H1 (cell line): ENCODE results near the gene CEP57L1. TPM values are rescaled to one million over a fixed set of nuclear protein-coding genes. Genes with fewer than 3 reads are reported as not detected.

Experiments
- CTCF ChIA-PET: fragments of 300-600 bp; sonication (Branson Sonifier 250); formaldehyde crosslinking; loops from one replicate; lab custom pipeline; 2021; ENCODE audit not compliant: partially characterized antibody; lab: Charles Lee
- POLR2A ChIA-PET: fragments of 300-600 bp; sonication (Branson Sonifier 250); formaldehyde crosslinking; loops from one replicate; lab custom pipeline; 2021; ENCODE audit warnings: inconsistent platforms; ENCODE audit not compliant: partially characterized antibody; lab: Charles Lee
- DNase-seq, 2 experiments: peaks; one replicate each; pipeline versions ENCODE4 v3.0.0 to v3.0.0-alpha.2; 2010 to 2022; ENCODE audit warnings: low spot score in 2 of 2, low read depth in 1 of 2, mixed read lengths in 1 of 2
- FAIRE-seq: peaks from 2 replicates; lab custom pipeline; 2011; peaks lifted over from hg19 to GRCh38; lab: Jason Lieb, UNC
- H2AFZ ChIP-seq: 2 replicates; pipeline ENCODE4 v1.8.1; 2012; ENCODE audit warnings: low read length, inconsistent platforms
- H2AK5ac ChIP-seq: 2 replicates; pipeline ENCODE4 v1.6.1; 2013; ENCODE audit warnings: low read depth, low read length
- H2BK120ac ChIP-seq: replicated peaks from 2 replicates; pipeline ENCODE3; 2013; ENCODE audit warnings: low read depth, low read length, inconsistent platforms
- H2BK12ac ChIP-seq: 2 replicates; pipeline ENCODE4 v1.6.1; 2013; ENCODE audit warnings: low read depth, low read length
- H2BK15ac ChIP-seq: 2 replicates; pipeline ENCODE4 v1.6.1; 2013; ENCODE audit warnings: low read length
- H2BK20ac ChIP-seq: 2 replicates; pipeline ENCODE4 v1.6.1; 2013; ENCODE audit warnings: low read length
- H2BK5ac ChIP-seq: 2 replicates; pipeline ENCODE4 v1.6.1; 2013; ENCODE audit warnings: low read depth, low read length
- H3K14ac ChIP-seq: 2 replicates; pipeline ENCODE4 v1.6.1; 2013; ENCODE audit warnings: inconsistent platforms; ENCODE audit not compliant: insufficient read length
- H3K18ac ChIP-seq: 2 replicates; pipeline ENCODE4 v1.6.1; 2013; ENCODE audit warnings: low read length; ENCODE audit errors: extremely low read depth
- H3K23ac ChIP-seq: 2 replicates; pipeline ENCODE4 v1.6.1; 2013; ENCODE audit warnings: inconsistent platforms; ENCODE audit not compliant: insufficient read length
- H3K23me2 ChIP-seq: 2 replicates; pipeline ENCODE4 v1.6.1; 2013; ENCODE audit warnings: low read depth, low read length
- H3K27ac ChIP-seq: 2 replicates; pipeline ENCODE4 v1.6.1; 2011; ENCODE audit warnings: low read depth, low read length, inconsistent platforms
- H3K27me3 ChIP-seq, 4 experiments: replicated peaks in 1 of 4; 1 replicate in 1 of 4; 2 replicates in 3 of 4; pipeline versions ENCODE4 v1.6.1 to v1.8.1; 2011 to 2013; ENCODE audit warnings: low read length in 3 of 4, mild to moderate bottlenecking in 3 of 4, inconsistent platforms in 2 of 4, mixed read lengths in 2 of 4, moderate library complexity in 1 of 4; ENCODE audit not compliant: control insufficient read depth in 3 of 4, insufficient read depth in 3 of 4; ENCODE audit errors: extremely low read depth in 1 of 4
- H3K36me3 ChIP-seq, 4 experiments: 2 replicates each; pipeline versions ENCODE4 v1.6.1 to v1.8.1; 2011 to 2013; ENCODE audit warnings: mild to moderate bottlenecking in 4 of 4, low read length in 3 of 4, moderate library complexity in 2 of 4, control low read depth in 1 of 4, inconsistent platforms in 1 of 4; ENCODE audit not compliant: insufficient read depth in 4 of 4, control insufficient read depth in 2 of 4
- H3K4ac ChIP-seq: replicated peaks from 2 replicates; pipeline ENCODE3; 2013; ENCODE audit warnings: low read length, low read depth, mixed read lengths, inconsistent platforms; ENCODE audit not compliant: insufficient read length
- H3K4me1 ChIP-seq, 4 experiments: replicated peaks in 1 of 4; 1 replicate in 1 of 4; 2 replicates in 3 of 4; pipeline versions ENCODE4 v1.6.1 to v1.8.1; 2011 to 2013; ENCODE audit warnings: low read length in 3 of 4, inconsistent platforms in 2 of 4, mixed read lengths in 1 of 4; ENCODE audit not compliant: insufficient read depth in 4 of 4, control insufficient read depth in 3 of 4
- H3K4me2 ChIP-seq, 2 experiments: 2 replicates each; pipeline versions ENCODE4 v1.6.1 to v1.8.1; 2011 to 2013; ENCODE audit warnings: low read depth in 2 of 2, low read length in 2 of 2, control low read depth in 1 of 2, inconsistent platforms in 1 of 2, mild to moderate bottlenecking in 1 of 2; ENCODE audit not compliant: insufficient read depth in 1 of 2
- H3K4me3 ChIP-seq, 4 experiments: fragments of 200-600, 300-600 bp in 1 of 4; sonication (generic), shearing (Covaris generic), sonication (Bioruptor Twin) in 1 of 4; 2 replicates each; pipeline versions ENCODE4 v1.5.1 to v1.8.1; 2011 to 2016; ENCODE audit warnings: low read length in 4 of 4, low read depth in 3 of 4, control low read depth in 2 of 4, inconsistent platforms in 2 of 4, mild to moderate bottlenecking in 2 of 4, mixed read lengths in 1 of 4, moderate library complexity in 1 of 4; ENCODE audit not compliant: insufficient read depth in 2 of 4; ENCODE audit errors: extremely low read depth in 1 of 4
- H3K56ac ChIP-seq: replicated peaks from 2 replicates; pipeline ENCODE3; 2013; ENCODE audit warnings: low read depth, mild to moderate bottlenecking, mixed read lengths, low read length, inconsistent platforms; ENCODE audit not compliant: insufficient read length
- H3K79me1 ChIP-seq: 2 replicates; pipeline ENCODE4 v1.6.1; 2013; ENCODE audit warnings: low read depth, low read length, control low read depth
- H3K79me2 ChIP-seq, 2 experiments: 2 replicates each; pipeline versions ENCODE4 v1.6.1 to v1.8.1; 2012 to 2013; ENCODE audit warnings: low read length in 2 of 2, mild to moderate bottlenecking in 2 of 2, inconsistent platforms in 1 of 2; ENCODE audit not compliant: insufficient read depth in 2 of 2, control insufficient read depth in 1 of 2
- H3K9ac ChIP-seq, 4 experiments: replicated peaks in 1 of 4; 1 replicate in 1 of 4; 2 replicates in 3 of 4; pipeline versions ENCODE4 v1.6.1 to v1.8.1; 2011 to 2013; ENCODE audit warnings: low read depth in 3 of 4, low read length in 3 of 4, control low read depth in 2 of 4, mild to moderate bottlenecking in 2 of 4, moderate library complexity in 2 of 4, inconsistent platforms in 1 of 4; ENCODE audit errors: extremely low read depth in 1 of 4
- H3K9me3 ChIP-seq, 2 experiments: 2 replicates each; pipeline versions ENCODE4 v1.6.1 to v1.8.1; 2012 to 2013; ENCODE audit warnings: mild to moderate bottlenecking in 2 of 2, moderate library complexity in 2 of 2, control low read depth in 1 of 2, inconsistent platforms in 1 of 2, low read depth in 1 of 2, low read length in 1 of 2, mixed read lengths in 1 of 2; ENCODE audit not compliant: insufficient read depth in 2 of 2
- H4K20me1 ChIP-seq, 2 experiments: replicated peaks in 1 of 2; 2 replicates each; pipeline versions ENCODE3 to v1.8.1; 2011 to 2013; ENCODE audit warnings: inconsistent platforms in 2 of 2, low read length in 2 of 2, mild to moderate bottlenecking in 1 of 2; ENCODE audit not compliant: insufficient read depth in 2 of 2, control insufficient read depth in 1 of 2
- H4K5ac ChIP-seq: 2 replicates; pipeline ENCODE4 v1.6.1; 2013; ENCODE audit warnings: low read length, low read depth, mixed read lengths, inconsistent platforms; ENCODE audit not compliant: insufficient read length
- H4K8ac ChIP-seq: 2 replicates; pipeline ENCODE4 v1.8.0; 2013; ENCODE audit warnings: mild to moderate bottlenecking, moderate library complexity, low read length, inconsistent platforms; ENCODE audit not compliant: insufficient read depth; ENCODE audit errors: extremely low read depth
- H4K91ac ChIP-seq: replicated peaks from 2 replicates; pipeline ENCODE3; 2013; ENCODE audit warnings: low read length, mixed read lengths, inconsistent platforms; ENCODE audit not compliant: insufficient read length
- CEBPB ChIP-seq: IDR thresholded peaks from 2 replicates; pipeline ENCODE4 v1.6.1; 2012; ENCODE audit warnings: low read depth, low read length
- NANOG ChIP-seq: IDR thresholded peaks from 2 replicates; pipeline ENCODE4 v1.6.1; 2011; ENCODE audit warnings: low read length, low read depth, mild to moderate bottlenecking, inconsistent platforms; ENCODE audit not compliant: insufficient read depth, poor library complexity, severe bottlenecking
- WGBS, 2 experiments: shearing (Covaris generic) in 1 of 2; methylation state at CpG; one replicate each; pipeline versions ENCODE4 v1.1.6 to v1.1.7; 2013 to 2015; ENCODE audit warnings: low lambda C conversion rate in 2 of 2, mixed read lengths in 2 of 2, inconsistent platforms in 1 of 2, low coverage in 1 of 2, missing lambda C conversion rate in 1 of 2; ENCODE audit not compliant: insufficient replicate concordance in 2 of 2, insufficient coverage in 1 of 2, insufficient read length in 1 of 2; ENCODE audit errors: extremely low coverage in 1 of 2, missing lambda C conversion rate in 1 of 2; 5-methylcytosine and 5-hydroxymethylcytosine counted together
- polyA plus RNA-seq, 7 experiments: library from polyadenylated mRNA; depleted of rRNA in 3 of 7; stranded (reverse) in 5 of 7; unstranded in 2 of 7; fragments of >200 nt in 5 of 7; fragments of 200-250 nt in 2 of 7; gene quantifications; 1 replicate in 5 of 7; 2 replicates in 1 of 7; 4 replicates in 1 of 7; pipeline versions ENCODE4 v1.2.1 to v1.2.3, GENCODE V29; 2011 to 2013; ENCODE audit warnings: missing spikeins in 2 of 7, mixed read lengths in 2 of 7
- total RNA-seq: library from RNA; stranded (reverse); fragmentation: NEBNext Ultra II Directional; extraction: Animal tissue kit (Norgen Biotek cat#: 25700); gene quantifications from 2 replicates; pipeline ENCODE4 v1.2.1, GENCODE V29; 2021

Gene CEP57L1
- total and polyA plus RNA-seq, 2 of the 8 experiments (the other 6 are each of a cell fraction or from before 2014, with no cell fraction given) = 3.6 to 11.5 TPM

DNA sequence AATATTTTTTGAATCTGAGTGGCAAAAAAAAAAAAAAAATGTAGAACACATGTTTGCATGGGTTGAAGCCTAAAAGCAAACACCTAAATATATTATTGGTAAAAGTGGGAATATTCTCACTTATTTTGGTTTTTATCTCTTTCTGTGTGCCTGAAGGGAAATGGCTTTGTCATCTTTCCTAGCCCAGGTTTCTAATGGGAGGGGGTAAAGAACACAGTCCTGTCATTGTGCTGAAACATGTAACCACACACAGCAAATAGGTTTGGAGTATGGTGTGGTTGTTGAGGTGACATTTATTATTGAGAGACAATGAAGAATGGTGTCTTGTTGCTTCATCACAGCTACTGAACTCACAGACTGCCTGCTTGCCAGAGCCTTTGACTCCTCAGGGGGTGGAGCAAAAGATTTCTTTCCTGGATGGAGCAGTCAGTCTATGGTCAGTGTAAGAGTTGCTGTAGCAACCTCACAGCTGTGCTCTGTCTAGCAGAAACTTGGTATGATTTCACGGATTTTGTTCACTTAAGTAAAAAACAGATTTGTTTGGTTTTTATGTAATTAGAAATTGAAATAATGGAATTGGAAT is 70.2 kb downstream of the CEP57L1 start:
- no peak overlapping the region for H2BK20ac ChIP-seq
- TF ChIP-seq NANOG = no peak
- peak; percentile 42 for TF ChIP-seq CEBPB
- CTCF ChIA-PET = interaction anchor here (0.7 to 4.2 kb wide), 3 partner anchors 22 to 218 kb away, joined by 3 to 12 read pairs (median 4); no protein-coding TSS in a partner anchor

More for the DNA sequence above, 70.2 kb downstream of the CEP57L1 start:
- no peak overlapping the region for H2BK5ac ChIP-seq
- H3K4me3 ChIP-seq = no peak overlapping the region
- FAIRE-seq = no peak
- H3K4ac ChIP-seq = no peak overlapping the region
- no peak overlapping the region for H2BK12ac ChIP-seq
- DNase-seq = no peak
- H3K56ac ChIP-seq = no peak overlapping the region
- no peaks in the 10 kb centered on the region for H3K79me2 ChIP-seq
- no peaks in the 10 kb centered on the region for H3K27me3 ChIP-seq
- H2BK120ac ChIP-seq = no peak overlapping the region
- WGBS, 2 experiments = 76% methylated on average over 1 of the region's 1 CpG; no CpG with 5 or more reads in 1 of the 2 experiments
- no peak overlapping the region for H3K4me2 ChIP-seq
- no peaks in the 10 kb centered on the region for H3K79me1 ChIP-seq
- H3K4me1 ChIP-seq = no peaks in the 10 kb centered on the region
- no peak overlapping the region for H3K14ac ChIP-seq
- H3K9me3 ChIP-seq = no peaks in the 10 kb centered on the region
- no peak overlapping the region for H2AFZ ChIP-seq
- POLR2A ChIA-PET = no interaction called here
- no peak overlapping the region for H3K23ac ChIP-seq
- H3K27ac ChIP-seq = no peak overlapping the region
- no peaks in the 10 kb centered on the region for H3K23me2 ChIP-seq
- H3K9ac ChIP-seq = no peak overlapping the region
- no peak overlapping the region for H3K18ac ChIP-seq
- H4K20me1 ChIP-seq = no peaks in the 10 kb centered on the region
- no peak overlapping the region for H2AK5ac ChIP-seq
- H4K5ac ChIP-seq = no peak overlapping the region
- H2BK15ac ChIP-seq = no peak overlapping the region
- no peaks in the 10 kb centered on the region for H3K36me3 ChIP-seq
- no peak overlapping the region for H4K8ac ChIP-seq
- H4K91ac ChIP-seq = no peak overlapping the region
